PFSK-1 (cell line): ENCODE results near the gene ERN1.

Experiments used
- SIN3A ChIP-seq: IDR thresholded peaks from 2 replicates; pipeline ENCODE4 v1.6.1; 2012; ENCODE audit warnings: mild to moderate bottlenecking, low read length, moderate library complexity, borderline replicate concordance; ENCODE audit not compliant: insufficient read depth
- TAF1 ChIP-seq: IDR thresholded peaks from 2 replicates; pipeline ENCODE4 v1.6.1; 2012; ENCODE audit warnings: low read length, control low read depth, borderline replicate concordance; ENCODE audit not compliant: insufficient read depth

GRCh38 chr17:64091571-64091970 is 38.4 kb downstream of the ERN1 start:
- TF ChIP-seq SIN3A, result no peak
- TF ChIP-seq TAF1, result no peak
